ENCODE measurements around the gene ELOF1. TPM values are rescaled to one million over a fixed set of nuclear protein-coding genes. Genes with fewer than 3 reads are reported as not detected.

Gene ELOF1
- total and polyA plus RNA-seq, 2 of the 4 experiments (the other 2 are of a cell fraction), result 62.4 to 96.8 TPM

DNA sequence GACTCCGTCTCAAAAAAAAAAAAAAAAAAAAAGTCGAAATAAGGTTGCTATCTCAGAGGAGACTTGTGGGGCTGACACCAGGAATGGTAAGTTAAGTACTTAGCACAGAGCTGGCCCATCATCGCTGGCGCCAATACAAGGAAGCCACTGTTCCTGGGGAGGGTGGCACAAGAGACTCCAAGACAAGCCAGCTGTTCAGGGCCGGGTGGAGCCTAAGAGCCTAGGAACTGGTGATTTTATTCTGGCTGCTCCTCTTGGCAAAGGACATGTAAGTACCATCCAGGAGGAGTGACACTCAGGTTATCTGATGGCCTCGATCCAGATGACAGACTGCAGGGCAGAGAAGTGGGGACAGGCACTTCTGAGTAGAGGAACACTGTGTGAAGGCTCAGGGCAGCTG lies 3.8 kb downstream of the ELOF1 start:
- Histone ChIP-seq H2BK120ac (ENCODE audit: low read depth, low read length) (no peak overlapping the region), H2AK9ac (replicated peaks; ENCODE audit: low read depth, low read length, poor library complexity) (no peak overlapping the region), H3K14ac (replicated peaks; ENCODE audit: low read depth, low read length) (no peak overlapping the region), H3K27me3 (ENCODE audit: control insufficient read depth, insufficient read depth, low read length) (no peaks in the 10 kb centered on the region), H3K56ac (ENCODE audit: extremely low read depth, insufficient read depth, low read length) (no peak overlapping the region), H4K20me1 (ENCODE audit: insufficient read depth, low read length) (peaks cover 44% of the 10 kb centered on the region), H2BK5ac (ENCODE audit: low read depth, low read length, poor library complexity, severe bottlenecking) (no peak overlapping the region), H3K4me2 (ENCODE audit: low read depth, low read length) (no peak overlapping the region), H3K79me1 (ENCODE audit: low read depth in 1 of 2, low read length in 2 of 2) (peaks cover 11 to 55% of the 10 kb centered on the region in 2 experiments), H3K18ac (ENCODE audit: low read depth, low read length) (no peak overlapping the region), H3K36me3 (ENCODE audit: control insufficient read depth, insufficient read depth, low read length) (peaks cover 35% of the 10 kb centered on the region), H4K8ac (ENCODE audit: low read depth in 2 of 2, low read length in 2 of 2) (no peak overlapping the region), H3K23ac (ENCODE audit: low read depth, low read length) (no peak overlapping the region), H2BK20ac (ENCODE audit: low read depth, low read length) (no peak overlapping the region), H4K91ac (ENCODE audit: insufficient read depth, low read depth, low read length) (no peak overlapping the region), H2AK5ac (ENCODE audit: low read depth, low read length) (no peak overlapping the region), H2BK15ac (ENCODE audit: low read depth, low read length) (no peak overlapping the region), H2AFZ (replicated peaks; ENCODE audit: low read length, poor library complexity) (no peak overlapping the region), H3K9ac (ENCODE audit: low read depth, low read length) (no peak overlapping the region), H4K5ac (ENCODE audit: low read depth, low read length) (no peak overlapping the region), H3K9me1 (ENCODE audit: insufficient read depth, low read length) (peaks cover 8% of the 10 kb centered on the region; the same call in 1 of the 2 replicates), H3K4me1 (ENCODE audit: control insufficient read depth, insufficient read depth, low read length) (no peaks in the 10 kb centered on the region), H3K4me3 (ENCODE audit: insufficient read depth, low read depth, low read length) (no peak overlapping the region), H3K27ac (ENCODE audit: insufficient read depth, low read length) (no peak overlapping the region), H3K9me3 (ENCODE audit: control insufficient read depth, insufficient read depth, low read length) (no peaks in the 10 kb centered on the region), H3K4ac (ENCODE audit: low read depth, low read length) (no peak overlapping the region)
- intact Hi-C loops (cut with micrococcal nuclease), result no loop called here
- no TSS peak for BruUV-seq (replicated peaks)
- TF ChIP-seq POLR2A (IDR thresholded peaks at IDR 0.05; ENCODE audit: low read depth, low read length) (no peak), SMC3 (IDR thresholded peaks at IDR 0.05; ENCODE audit: low read depth, low read length) (no peak), NFE2L2 (IDR thresholded peaks at IDR 0.05; ENCODE audit: low read depth, low read length) (no peak), MAFK (IDR thresholded peaks at IDR 0.05; ENCODE audit: low read depth, low read length) (no peak), RAD21 (IDR thresholded peaks at IDR 0.05; ENCODE audit: low read length) (no peak), RFX5 (IDR thresholded peaks at IDR 0.05; ENCODE audit: low read depth, low read length) (no peak), FOS (IDR thresholded peaks at IDR 0.05; ENCODE audit: low read depth, low read length) (no peak), MXI1 (IDR thresholded peaks at IDR 0.05; ENCODE audit: borderline replicate concordance, low read depth, low read length) (no peak), CHD1 (IDR thresholded peaks at IDR 0.05; ENCODE audit: low read depth, low read length) (no peak), RCOR1 (IDR thresholded peaks at IDR 0.05; ENCODE audit: insufficient replicate concordance, low read length) (no peak)
- TF ChIP-seq, protein P1, sequence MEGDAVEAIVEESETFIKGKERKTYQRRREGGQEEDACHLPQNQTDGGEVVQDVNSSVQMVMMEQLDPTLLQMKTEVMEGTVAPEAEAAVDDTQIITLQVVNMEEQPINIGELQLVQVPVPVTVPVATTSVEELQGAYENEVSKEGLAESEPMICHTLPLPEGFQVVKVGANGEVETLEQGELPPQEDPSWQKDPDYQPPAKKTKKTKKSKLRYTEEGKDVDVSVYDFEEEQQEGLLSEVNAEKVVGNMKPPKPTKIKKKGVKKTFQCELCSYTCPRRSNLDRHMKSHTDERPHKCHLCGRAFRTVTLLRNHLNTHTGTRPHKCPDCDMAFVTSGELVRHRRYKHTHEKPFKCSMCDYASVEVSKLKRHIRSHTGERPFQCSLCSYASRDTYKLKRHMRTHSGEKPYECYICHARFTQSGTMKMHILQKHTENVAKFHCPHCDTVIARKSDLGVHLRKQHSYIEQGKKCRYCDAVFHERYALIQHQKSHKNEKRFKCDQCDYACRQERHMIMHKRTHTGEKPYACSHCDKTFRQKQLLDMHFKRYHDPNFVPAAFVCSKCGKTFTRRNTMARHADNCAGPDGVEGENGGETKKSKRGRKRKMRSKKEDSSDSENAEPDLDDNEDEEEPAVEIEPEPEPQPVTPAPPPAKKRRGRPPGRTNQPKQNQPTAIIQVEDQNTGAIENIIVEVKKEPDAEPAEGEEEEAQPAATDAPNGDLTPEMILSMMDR (conservative IDR thresholded peaks at IDR 0.05; ENCODE audit: low read depth, low read length), result no peak
- ChIA-PET POLR2A (ENCODE audit: unreplicated experiment) (interaction anchor here (0.7 kb wide), 1 partner anchor 1497 kb away, joined by 7 read pairs; no protein-coding TSS in a partner anchor), CTCF (no interaction called here)
- in situ Hi-C loops (cut with MboI; ENCODE audit: low sequenced_read_pairs), result no loop called here
- no peak for DNase-seq
- WGBS, 2 experiments (ENCODE audit: extremely low coverage in 2 of 2, insufficient read length in 1 of 2), result 98% methylated on average over 4 of the region's 6 CpGs; no CpG with 5 or more reads in 1 of the 2 experiments
- no peak for ATAC-seq (ENCODE audit: low read depth)
- dilution Hi-C loops (cut with HindIII; ENCODE audit: low sequenced_read_pairs, unreplicated experiment), result no loop called here
